HG03354 (cell line): ENCODE measurements around the gene ANKRA2.
"Not testable (repeated sequence)": the region's sequence is repeated elsewhere in the genome, so short reads cannot be mapped to it uniquely, and the experiment has no call there.

Source experiments
- ATAC-seq: cut with Tn5 transposase; IDR thresholded peaks from one replicate; pipeline ENCODE4 v1.9.1; 2021; ENCODE audit warnings: mild to moderate bottlenecking; ENCODE audit not compliant: unreplicated experiment, poor library complexity, severe bottlenecking

Gene ANKRA2

DNA sequence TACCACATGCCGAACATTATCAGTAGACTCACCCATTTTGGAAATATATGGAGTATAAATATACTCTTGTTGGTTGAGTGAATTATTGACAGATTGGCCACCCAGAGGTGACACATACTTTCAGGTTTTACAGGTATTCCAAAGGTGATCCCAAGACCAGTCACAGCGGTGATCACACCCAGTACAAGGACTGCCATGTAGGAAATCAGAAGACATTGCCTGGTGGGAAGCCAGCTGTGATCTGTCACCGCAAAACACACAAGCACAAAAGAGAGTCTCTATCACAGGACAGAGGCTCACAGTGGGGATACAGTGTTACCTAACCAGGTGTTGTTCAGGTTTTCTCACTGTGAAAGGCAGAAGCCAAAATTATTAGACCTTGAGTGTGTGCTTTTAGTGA, 51.4 kb downstream of the ANKRA2 start:
- no peak for ATAC-seq

GRCh38 chr5:73508521-73508920, 56.9 kb downstream of the ANKRA2 start:
- ATAC-seq: not testable (repeated sequence)

- no peak for ATAC-seq
These were observed 58.4 kb downstream of the ANKRA2 start for GRCh38 chr5:73507062-73507461.

DNA sequence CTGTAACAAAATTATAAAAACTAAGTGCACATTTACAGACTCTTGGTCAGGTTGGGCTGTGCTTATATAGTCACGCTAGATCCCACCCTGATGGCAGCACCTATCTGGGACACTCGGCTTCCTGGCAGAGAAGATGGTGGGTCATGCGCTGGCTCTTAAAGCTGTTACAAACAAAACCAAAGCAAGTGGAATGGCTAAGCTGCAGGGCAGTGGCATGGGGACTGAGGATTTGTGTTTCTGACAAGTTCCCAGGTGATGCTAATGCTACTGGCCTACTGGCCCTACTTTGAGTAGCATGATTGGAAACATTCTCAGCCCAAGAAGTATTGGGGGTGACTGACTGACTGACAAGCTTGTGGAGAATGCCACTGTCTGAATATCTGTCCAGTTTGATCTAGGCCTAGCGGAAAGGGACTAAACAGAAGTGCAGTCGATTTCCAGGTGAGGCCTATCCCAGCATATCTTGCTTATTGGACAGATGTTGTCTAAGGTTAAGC, 58.9 kb downstream of the ANKRA2 start:
- no peak for ATAC-seq
